Lower lobe of right lung (tissue), 2 donors: Measurements from ENCODE around the gene SRPK3. TPM values are rescaled to one million over a fixed set of nuclear protein-coding genes. Genes with fewer than 3 reads are reported as not detected.
A peak's percentile ranks its signal among the peaks of the same experiment; 100 is the strongest.
"Not testable (repeated sequence)": the region's sequence is repeated elsewhere in the genome, so short reads cannot be mapped to it uniquely, and the experiment has no call there.

Source experiments
- ATAC-seq, 2 donors: fragments of 200-7000 bp; cut with Tn5 transposase; one replicate each; pipeline ENCODE4 v1.9.1; 2020 to 2022; ENCODE audit warnings: mild to moderate bottlenecking in 2 of 2, moderate library complexity in 2 of 2
- DNase-seq: peaks from one replicate; pipeline ENCODE4 v3.0.0-alpha.2; 2020
- H3K27ac ChIP-seq: fragments of 200-600 bp; one replicate; pipeline ENCODE4 v1.8.0; 2022
- H3K27me3 ChIP-seq: fragments of 200-600 bp; one replicate; pipeline ENCODE4 v1.8.0; 2022; ENCODE audit warnings: low read depth
- H3K36me3 ChIP-seq: fragments of 200-600 bp; one replicate; pipeline ENCODE4 v1.8.0; 2022; ENCODE audit warnings: mild to moderate bottlenecking
- H3K4me1 ChIP-seq: fragments of 200-600 bp; one replicate; pipeline ENCODE4 v1.8.0; 2022
- H3K4me3 ChIP-seq: fragments of 200-600 bp; one replicate; pipeline ENCODE4 v1.8.0; 2022; ENCODE audit warnings: mild to moderate bottlenecking
- H3K9me3 ChIP-seq: fragments of 200-600 bp; one replicate; pipeline ENCODE4 v1.8.0; 2022
- intact Hi-C: fragments of 100-400 bp; cut with DNase I; formaldehyde crosslinking; loops from one replicate; pipeline ENCODE4 v1.11.0; 2022
- total RNA-seq: library from RNA; stranded (reverse); fragmentation: NEBNext Ultra II Directional; extraction: Animal tissue kit (Norgen Biotek cat#: 25700); gene quantifications from one replicate; pipeline ENCODE4 v1.2.1, GENCODE V29; 2021
- TF ChIP-seq, protein P1 (sequence below): fragments of 200-600 bp; IDR thresholded peaks from one replicate; pipeline ENCODE4 v1.8.0; 2022; ENCODE audit warnings: antibody characterized with exemption, mild to moderate bottlenecking
- donor health status: DM: no; HTN: yes; CAD: no; lungs with severe emphysema.

SRPK3 gene
- total RNA-seq, 1 donor from 2014 or later: not detected

GRCh38 chrX:153816831-153817690 is 36.2 kb downstream of the SRPK3 start:
- H3K27me3 ChIP-seq: no peaks in the 10 kb centered on the region
- H3K4me1 ChIP-seq: no peaks in the 10 kb centered on the region
- no peak overlapping the region for H3K4me3 ChIP-seq
- H3K27ac ChIP-seq: no peak overlapping the region
- intact Hi-C loops: no loop called here
- no peak for ATAC-seq
- DNase-seq: no peak
- TF ChIP-seq, protein P1, sequence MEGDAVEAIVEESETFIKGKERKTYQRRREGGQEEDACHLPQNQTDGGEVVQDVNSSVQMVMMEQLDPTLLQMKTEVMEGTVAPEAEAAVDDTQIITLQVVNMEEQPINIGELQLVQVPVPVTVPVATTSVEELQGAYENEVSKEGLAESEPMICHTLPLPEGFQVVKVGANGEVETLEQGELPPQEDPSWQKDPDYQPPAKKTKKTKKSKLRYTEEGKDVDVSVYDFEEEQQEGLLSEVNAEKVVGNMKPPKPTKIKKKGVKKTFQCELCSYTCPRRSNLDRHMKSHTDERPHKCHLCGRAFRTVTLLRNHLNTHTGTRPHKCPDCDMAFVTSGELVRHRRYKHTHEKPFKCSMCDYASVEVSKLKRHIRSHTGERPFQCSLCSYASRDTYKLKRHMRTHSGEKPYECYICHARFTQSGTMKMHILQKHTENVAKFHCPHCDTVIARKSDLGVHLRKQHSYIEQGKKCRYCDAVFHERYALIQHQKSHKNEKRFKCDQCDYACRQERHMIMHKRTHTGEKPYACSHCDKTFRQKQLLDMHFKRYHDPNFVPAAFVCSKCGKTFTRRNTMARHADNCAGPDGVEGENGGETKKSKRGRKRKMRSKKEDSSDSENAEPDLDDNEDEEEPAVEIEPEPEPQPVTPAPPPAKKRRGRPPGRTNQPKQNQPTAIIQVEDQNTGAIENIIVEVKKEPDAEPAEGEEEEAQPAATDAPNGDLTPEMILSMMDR: no peak
- no peaks in the 10 kb centered on the region for H3K9me3 ChIP-seq
- H3K36me3 ChIP-seq: no peaks in the 10 kb centered on the region

DNA sequence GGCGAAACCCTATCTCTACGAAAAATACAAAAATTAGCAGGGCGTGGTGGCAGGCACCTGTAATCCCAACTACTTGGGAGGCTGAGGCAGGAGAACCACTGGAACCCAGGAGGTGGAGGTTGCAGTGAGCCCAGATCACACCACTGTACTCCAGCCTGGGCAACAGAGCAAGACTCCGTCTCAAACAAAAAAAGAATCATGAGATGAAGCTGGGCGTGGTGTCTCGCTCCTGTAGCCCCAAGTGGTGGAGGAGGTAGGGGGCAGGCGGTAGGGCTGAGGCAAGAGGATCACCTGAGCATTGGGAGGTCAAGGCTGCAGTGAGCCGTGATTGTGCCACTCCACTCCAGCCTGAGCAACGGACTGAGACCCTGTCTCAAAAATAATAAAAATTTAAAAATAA is 37.2 kb downstream of the SRPK3 start:
- H3K27me3 ChIP-seq, H3K9me3 ChIP-seq, H3K36me3 ChIP-seq, DNase-seq, H3K27ac ChIP-seq, H3K4me3 ChIP-seq, intact Hi-C loops, H3K4me1 ChIP-seq, ATAC-seq: not testable (repeated sequence)

DNA sequence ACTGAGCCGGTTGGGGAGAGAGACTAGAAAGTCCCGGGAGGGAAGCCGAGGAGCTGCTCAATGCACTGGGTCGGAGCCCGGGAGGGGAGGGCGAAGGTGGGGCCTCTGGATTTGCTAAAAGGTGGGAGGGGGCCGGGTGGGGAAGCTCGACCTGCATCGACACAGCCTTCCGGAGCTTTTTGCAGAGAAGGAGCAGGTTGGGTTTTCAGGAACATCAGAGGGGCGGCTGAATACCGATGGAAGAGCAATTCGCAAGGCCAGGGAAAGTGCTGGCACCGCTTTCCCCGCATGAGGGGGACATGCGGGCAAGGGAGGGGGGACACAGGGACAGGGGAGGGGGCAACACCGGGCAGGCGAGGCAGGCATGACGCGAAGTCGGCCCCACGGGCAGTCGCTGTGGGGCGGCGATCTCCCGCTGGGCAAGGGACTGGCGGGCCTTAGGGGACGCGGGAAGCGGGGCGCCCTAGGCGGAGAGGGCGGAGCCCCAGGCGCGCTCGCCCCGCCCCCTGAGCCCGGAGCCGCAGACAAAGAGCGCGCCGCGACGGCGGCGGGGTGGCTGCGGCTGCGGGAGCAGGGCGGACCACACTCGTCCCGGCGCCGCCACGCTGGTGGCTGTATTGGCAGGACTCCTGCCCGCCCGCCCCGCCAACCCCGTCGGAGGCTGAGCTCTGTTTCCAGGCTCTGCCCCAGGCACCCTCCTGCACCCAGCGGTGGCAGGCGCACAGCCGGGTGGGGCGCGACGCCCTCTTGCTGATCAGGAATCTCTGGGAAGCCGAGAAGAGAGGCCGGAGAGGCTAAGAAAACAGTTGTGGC is 37.9 kb downstream of the SRPK3 start:
- TF ChIP-seq, protein P1: no peak
- H3K36me3 ChIP-seq: no peaks in the 10 kb centered on the region
- intact Hi-C loops: no loop called here
- peak overlapping the region; percentile 51 for H3K4me3 ChIP-seq
- H3K27me3 ChIP-seq: no peaks in the 10 kb centered on the region
- DNase-seq (peak; percentile 54), ATAC-seq (peak; percentile 81 to 87)
- H3K4me1 ChIP-seq: no peaks in the 10 kb centered on the region
- no peaks in the 10 kb centered on the region for H3K9me3 ChIP-seq
- no peak overlapping the region for H3K27ac ChIP-seq

GRCh38 chrX:153819384-153820040 is 38.7 kb downstream of the SRPK3 start:
- no peaks in the 10 kb centered on the region for H3K9me3 ChIP-seq
- TF ChIP-seq, protein P1: no peak
- H3K27me3 ChIP-seq: no peaks in the 10 kb centered on the region
- H3K4me3 ChIP-seq: peak overlapping the region; percentile 51
- H3K27ac ChIP-seq: no peak overlapping the region
- no peaks in the 10 kb centered on the region for H3K4me1 ChIP-seq
- intact Hi-C loops: no loop called here
- DNase-seq (no peak), ATAC-seq (peak in 1 of 2 donors; percentile 15)
- H3K36me3 ChIP-seq: no peaks in the 10 kb centered on the region

GRCh38 chrX:153820601-153821000 is 39.8 kb downstream of the SRPK3 start:
- no peak for DNase-seq
- intact Hi-C loops: no loop called here
- TF ChIP-seq, protein P1: no peak
- Histone ChIP-seq H3K36me3 (no peaks in the 10 kb centered on the region), H3K27me3 (peaks cover 4% of the 10 kb centered on the region), H3K9me3 (no peaks in the 10 kb centered on the region), H3K27ac (no peak overlapping the region), H3K4me3 (no peak overlapping the region), H3K4me1 (no peaks in the 10 kb centered on the region)
- no peak for ATAC-seq
